Tibial artery (tissue), 4 donors: ENCODE data around the gene HOXA9.

Experiments
- DNase-seq, 2 donors: peaks; one replicate each; pipeline ENCODE4 v3.0.0-alpha.2; 2019
- H3K27ac ChIP-seq, 2 donors: fragments of 200-600 bp; sonication (generic) in 1 of 2; 1 replicate in 1 of 2; 2 replicates in 1 of 2; pipeline ENCODE4 v1.5.1; 2018 to 2019; ENCODE audit warnings: mild to moderate bottlenecking in 1 of 2
- H3K27me3 ChIP-seq, 2 donors: fragments of 200-600 bp; sonication (generic) in 1 of 2; one replicate each; pipeline versions ENCODE4 v1.5.1 to v1.6.0; 2016 to 2019
- H3K36me3 ChIP-seq, 3 donors: fragments of 200-600 bp; sonication (generic) in 2 of 3; one replicate each; pipeline ENCODE4 v1.5.1; 2016 to 2019; ENCODE audit warnings: mild to moderate bottlenecking in 2 of 3
- H3K4me1 ChIP-seq, 4 donors: fragments of 200-600 bp; sonication (generic) in 2 of 4; 1 replicate in 3 of 4; 2 replicates in 1 of 4; pipeline ENCODE4 v1.5.1; 2016 to 2019
- H3K4me3 ChIP-seq, 2 donors: fragments of 200-600 bp; sonication (generic) in 1 of 2; 1 replicate in 1 of 2; 2 replicates in 1 of 2; pipeline ENCODE4 v1.5.1; 2018 to 2019; ENCODE audit warnings: mild to moderate bottlenecking in 2 of 2
- H3K9me3 ChIP-seq, 3 donors: fragments of 200-600 bp; sonication (generic) in 1 of 3; one replicate each; pipeline ENCODE4 v1.5.1; 2016 to 2019
- intact Hi-C: fragments of 100-400 bp; cut with DNase I; formaldehyde crosslinking; loops from one replicate; pipeline ENCODE4 v1.15.0; 2023; ENCODE audit warnings: low total_unique reads
- TF ChIP-seq, protein P1 (sequence below), 2 experiments: fragments of 200-600 bp in 1 of 2; fragments of 450-650 bp in 1 of 2; IDR thresholded peaks; one replicate each; pipeline ENCODE4 v1.5.1; 2017 to 2019; ENCODE audit warnings: antibody characterized with exemption in 2 of 2, mild to moderate bottlenecking in 1 of 2, moderate library complexity in 1 of 2

Gene HOXA9

DNA sequence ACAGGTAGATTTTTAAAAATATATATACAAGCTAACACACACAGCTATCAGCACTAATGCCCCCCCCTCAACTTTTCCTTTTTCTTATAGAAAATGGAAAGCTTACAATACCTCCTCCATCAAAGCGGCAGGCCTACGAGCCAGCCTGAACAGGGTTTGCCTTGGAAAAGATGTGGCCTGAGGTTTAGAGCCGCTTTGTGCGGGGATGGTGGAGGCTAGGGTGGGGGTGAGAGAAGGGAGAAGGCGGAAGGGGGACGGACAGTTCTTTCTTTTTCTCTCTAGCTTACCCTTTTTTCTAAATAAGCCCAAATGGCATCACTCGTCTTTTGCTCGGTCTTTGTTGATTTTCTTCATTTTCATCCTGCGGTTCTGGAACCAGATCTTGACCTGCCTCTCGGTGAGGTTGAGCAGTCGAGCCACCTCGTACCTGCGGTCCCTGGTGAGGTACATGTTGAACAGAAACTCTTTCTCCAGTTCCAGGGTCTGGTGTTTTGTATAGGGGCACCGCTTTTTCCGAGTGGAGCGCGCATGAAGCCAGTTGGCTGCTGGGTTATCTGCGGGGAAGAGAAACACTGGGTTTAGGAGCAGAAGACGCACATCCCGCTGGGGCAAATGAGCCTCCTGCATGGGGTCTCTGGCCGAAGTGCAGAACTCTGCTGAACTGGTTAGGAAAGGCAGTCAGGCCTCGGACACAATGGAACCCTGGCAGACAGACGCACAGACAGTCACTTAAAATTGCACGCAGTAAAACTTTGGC lies 1.9 kb downstream of the HOXA9 start:
- DNase-seq: peak in 1 of 2 donors; percentile 61
- Histone ChIP-seq H3K4me1 (peaks cover 0 to 62% (median 18%) of the 10 kb centered on the region in 4 donors), H3K9me3 (no peaks in the 10 kb centered on the region), H3K27ac (peak overlapping the region; percentile 96 to 97), H3K4me3 (peak overlapping the region; percentile 68 to 91), H3K27me3 (no peaks in the 10 kb centered on the region), H3K36me3 (no peaks in the 10 kb centered on the region)
- TF ChIP-seq, protein P1, sequence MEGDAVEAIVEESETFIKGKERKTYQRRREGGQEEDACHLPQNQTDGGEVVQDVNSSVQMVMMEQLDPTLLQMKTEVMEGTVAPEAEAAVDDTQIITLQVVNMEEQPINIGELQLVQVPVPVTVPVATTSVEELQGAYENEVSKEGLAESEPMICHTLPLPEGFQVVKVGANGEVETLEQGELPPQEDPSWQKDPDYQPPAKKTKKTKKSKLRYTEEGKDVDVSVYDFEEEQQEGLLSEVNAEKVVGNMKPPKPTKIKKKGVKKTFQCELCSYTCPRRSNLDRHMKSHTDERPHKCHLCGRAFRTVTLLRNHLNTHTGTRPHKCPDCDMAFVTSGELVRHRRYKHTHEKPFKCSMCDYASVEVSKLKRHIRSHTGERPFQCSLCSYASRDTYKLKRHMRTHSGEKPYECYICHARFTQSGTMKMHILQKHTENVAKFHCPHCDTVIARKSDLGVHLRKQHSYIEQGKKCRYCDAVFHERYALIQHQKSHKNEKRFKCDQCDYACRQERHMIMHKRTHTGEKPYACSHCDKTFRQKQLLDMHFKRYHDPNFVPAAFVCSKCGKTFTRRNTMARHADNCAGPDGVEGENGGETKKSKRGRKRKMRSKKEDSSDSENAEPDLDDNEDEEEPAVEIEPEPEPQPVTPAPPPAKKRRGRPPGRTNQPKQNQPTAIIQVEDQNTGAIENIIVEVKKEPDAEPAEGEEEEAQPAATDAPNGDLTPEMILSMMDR (IDR thresholded peaks at IDR 0.05): no peak
- intact Hi-C loops: loop anchor here (5.0 to 10.0 kb wide), 2 partner anchors 961 to 1769 kb away; partner anchors contain the start of genes CBX3 and HNRNPA2B1

DNA sequence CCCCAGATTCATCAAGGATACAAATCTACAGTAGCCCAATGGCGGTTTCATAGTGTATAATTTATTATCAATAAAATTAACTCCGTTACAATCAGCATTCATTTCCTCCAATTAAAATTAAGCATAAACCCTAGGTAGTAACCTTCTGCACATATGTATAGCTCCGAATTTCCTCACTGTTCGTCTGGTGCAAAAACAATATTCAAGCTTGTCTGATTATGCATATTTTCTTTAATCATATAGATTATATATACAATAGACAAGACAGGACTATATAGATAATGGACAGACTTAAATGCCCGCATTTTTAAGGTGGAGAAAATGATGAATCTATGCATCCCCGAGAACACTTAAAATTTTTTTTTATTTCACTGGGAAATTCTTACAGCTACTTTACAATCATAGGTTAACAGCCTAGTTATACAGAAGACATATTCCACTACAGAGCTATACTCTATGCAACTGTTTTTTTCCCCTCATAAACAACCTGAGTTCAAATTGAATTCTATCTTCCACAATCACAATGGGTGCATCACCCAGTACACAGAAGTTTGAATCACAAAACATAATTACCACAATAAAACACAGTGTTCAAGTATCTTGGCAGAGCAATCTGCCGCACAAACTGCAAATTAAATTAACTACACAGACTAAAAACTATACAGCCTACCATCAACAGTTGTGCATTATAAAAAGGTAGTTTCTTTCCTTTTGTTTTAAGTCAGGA lies 2.6 kb downstream of the HOXA9 start:
- Histone ChIP-seq H3K27ac (peak overlapping the region; percentile 96 to 97), H3K27me3 (no peaks in the 10 kb centered on the region), H3K4me1 (peaks cover 0 to 56% (median 17%) of the 10 kb centered on the region in 4 donors), H3K4me3 (peak overlapping the region; percentile 68 to 91), H3K9me3 (no peaks in the 10 kb centered on the region), H3K36me3 (no peaks in the 10 kb centered on the region)
- intact Hi-C loops: loop anchor here (5.0 to 10.0 kb wide), 2 partner anchors 960 to 1768 kb away; partner anchors contain the start of genes CBX3 and HNRNPA2B1
- DNase-seq: no peak
- TF ChIP-seq, protein P1 (IDR thresholded peaks at IDR 0.05): no peak

DNA sequence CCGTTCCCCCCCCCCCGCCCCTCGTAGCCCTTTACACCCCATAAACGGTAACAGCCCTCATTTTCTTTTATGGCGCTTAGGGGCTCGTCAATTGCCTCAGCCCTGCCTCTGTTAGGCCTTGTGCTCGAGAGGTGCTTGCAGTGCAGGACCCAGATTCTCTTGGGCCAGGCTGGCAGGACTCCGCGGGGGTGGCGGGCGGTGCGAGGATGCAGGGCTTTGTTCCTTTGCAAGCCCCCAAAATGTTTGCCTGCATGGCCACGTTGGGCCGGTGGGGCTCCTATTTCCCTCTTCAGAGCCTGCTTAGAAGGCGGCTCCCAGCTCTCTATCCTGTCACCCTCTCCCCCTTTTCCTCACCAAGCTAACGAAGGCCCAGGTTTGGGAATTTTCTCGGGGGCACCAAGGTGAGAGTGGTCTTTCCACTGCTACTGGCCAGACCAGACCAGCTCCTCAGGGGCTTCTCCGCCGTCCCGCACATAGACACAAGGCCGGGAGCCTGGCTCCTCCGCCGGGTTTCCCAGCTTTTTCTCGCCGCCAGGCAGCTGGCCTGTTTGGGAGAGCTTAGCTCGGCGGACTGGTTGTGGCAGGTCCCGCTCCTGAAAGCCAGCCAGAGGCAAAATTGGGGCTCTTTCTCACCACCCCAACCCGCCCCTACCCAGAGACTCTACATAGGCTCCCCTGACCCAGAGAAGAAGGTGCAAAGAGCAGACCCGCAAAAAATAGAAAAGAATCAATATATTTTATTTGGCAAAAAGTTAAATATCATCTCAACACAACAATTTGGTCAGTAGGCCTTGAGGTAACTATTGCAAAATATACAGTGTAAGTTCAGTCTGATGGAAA lies 3.4 kb downstream of the HOXA9 start:
- TF ChIP-seq, protein P1 (IDR thresholded peaks at IDR 0.05): no peak
- H3K4me1 ChIP-seq: peaks cover 0 to 51% (median 16%) of the 10 kb centered on the region in 4 donors
- no peaks in the 10 kb centered on the region for H3K9me3 ChIP-seq
- no peaks in the 10 kb centered on the region for H3K27me3 ChIP-seq
- no peaks in the 10 kb centered on the region for H3K36me3 ChIP-seq
- DNase-seq: peak; percentile 29 to 69
- peak overlapping the region; percentile 82 to 96 for H3K27ac ChIP-seq
- peak overlapping the region; percentile 68 to 91 for H3K4me3 ChIP-seq
- intact Hi-C loops: loop anchor here (2.0 to 10.0 kb wide), 3 partner anchors 791 to 1767 kb away; partner anchors contain the start of genes CBX3 and HNRNPA2B1

DNA sequence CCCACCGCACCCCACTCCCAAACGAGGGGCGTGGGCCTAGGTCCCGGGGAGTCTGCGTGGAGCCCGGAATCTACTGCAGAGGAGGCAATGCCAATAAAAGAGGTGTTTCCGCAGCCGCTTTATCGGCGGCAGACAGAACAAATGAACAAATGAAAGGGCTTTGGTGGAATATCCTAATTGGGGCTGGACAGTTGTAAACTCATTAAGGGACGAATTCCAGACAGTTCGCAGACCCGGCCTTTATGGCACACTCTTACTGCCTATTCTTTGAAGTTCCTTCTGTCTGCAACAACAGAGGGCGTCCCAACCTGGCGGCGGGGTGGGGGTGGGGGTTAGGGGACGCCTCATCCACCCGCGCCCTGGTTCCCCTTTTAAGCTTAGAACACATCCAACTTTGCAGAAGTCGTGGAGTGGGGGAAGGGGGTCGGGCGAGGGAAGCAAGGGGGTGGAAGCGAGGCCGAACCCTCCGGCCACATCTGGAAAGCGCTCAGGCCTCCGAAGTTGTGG lies 4.1 kb downstream of the HOXA9 start:
- intact Hi-C loops: loop anchor here (2.0 to 10.0 kb wide), 3 partner anchors 790 to 1766 kb away; partner anchors contain the start of genes CBX3 and HNRNPA2B1
- no peaks in the 10 kb centered on the region for H3K36me3 ChIP-seq
- H3K9me3 ChIP-seq: no peaks in the 10 kb centered on the region
- peak; percentile 69 to 74 for DNase-seq
- peaks cover 0 to 47% (median 16%) of the 10 kb centered on the region in 4 donors for H3K4me1 ChIP-seq
- H3K4me3 ChIP-seq: peak overlapping the region; percentile 68 to 91
- peak overlapping the region; percentile 82 to 96 for H3K27ac ChIP-seq
- TF ChIP-seq, protein P1 (IDR thresholded peaks at IDR 0.05): no peak
- H3K27me3 ChIP-seq: no peaks in the 10 kb centered on the region
